Right lobe of liver (tissue), 4 donors: Measurements from ENCODE around the gene ADGRV1.

ENCODE experiments used
- POLR2A ChIP-seq: fragments of 450-650 bp; IDR thresholded peaks from one replicate; pipeline ENCODE4 v1.6.1; 2017; ENCODE audit warnings: antibody characterized with exemption, mild to moderate bottlenecking
- TF ChIP-seq, protein P1 (sequence below), 4 donors: fragments of 200-600 bp in 3 of 4; fragments of 450-650 bp in 1 of 4; IDR thresholded peaks; one replicate each; pipeline versions ENCODE4 v1.5.1 to v1.8.0; 2016 to 2022; ENCODE audit warnings: antibody characterized with exemption in 4 of 4, mild to moderate bottlenecking in 2 of 4
- donor health status: DM: no; HTN: no; CAD: no.
- donor health status: DM: no; HTN: no; CAD: no.
- donor health status: DM: no; HTN: yes; CAD: no.

- TF ChIP-seq, protein P1, sequence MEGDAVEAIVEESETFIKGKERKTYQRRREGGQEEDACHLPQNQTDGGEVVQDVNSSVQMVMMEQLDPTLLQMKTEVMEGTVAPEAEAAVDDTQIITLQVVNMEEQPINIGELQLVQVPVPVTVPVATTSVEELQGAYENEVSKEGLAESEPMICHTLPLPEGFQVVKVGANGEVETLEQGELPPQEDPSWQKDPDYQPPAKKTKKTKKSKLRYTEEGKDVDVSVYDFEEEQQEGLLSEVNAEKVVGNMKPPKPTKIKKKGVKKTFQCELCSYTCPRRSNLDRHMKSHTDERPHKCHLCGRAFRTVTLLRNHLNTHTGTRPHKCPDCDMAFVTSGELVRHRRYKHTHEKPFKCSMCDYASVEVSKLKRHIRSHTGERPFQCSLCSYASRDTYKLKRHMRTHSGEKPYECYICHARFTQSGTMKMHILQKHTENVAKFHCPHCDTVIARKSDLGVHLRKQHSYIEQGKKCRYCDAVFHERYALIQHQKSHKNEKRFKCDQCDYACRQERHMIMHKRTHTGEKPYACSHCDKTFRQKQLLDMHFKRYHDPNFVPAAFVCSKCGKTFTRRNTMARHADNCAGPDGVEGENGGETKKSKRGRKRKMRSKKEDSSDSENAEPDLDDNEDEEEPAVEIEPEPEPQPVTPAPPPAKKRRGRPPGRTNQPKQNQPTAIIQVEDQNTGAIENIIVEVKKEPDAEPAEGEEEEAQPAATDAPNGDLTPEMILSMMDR (IDR thresholded peaks at IDR 0.05), result no peak
- no peak for TF ChIP-seq POLR2A
Observed at GRCh38 chr5:91142819-91143218, 584.2 kb downstream of the ADGRV1 start.
